H1 (cell line): ENCODE data around the gene ABHD1. TPM values are rescaled to one million over a fixed set of nuclear protein-coding genes. Genes with fewer than 3 reads are reported as not detected.
A peak's percentile ranks its signal among the peaks of the same experiment; 100 is the strongest.

ENCODE experiments used
- CTCF ChIA-PET: fragments of 300-600 bp; sonication (Branson Sonifier 250); formaldehyde crosslinking; loops from one replicate; lab custom pipeline; 2021; ENCODE audit not compliant: partially characterized antibody; lab: Charles Lee
- POLR2A ChIA-PET: fragments of 300-600 bp; sonication (Branson Sonifier 250); formaldehyde crosslinking; loops from one replicate; lab custom pipeline; 2021; ENCODE audit warnings: inconsistent platforms; ENCODE audit not compliant: partially characterized antibody; lab: Charles Lee
- DNase-seq, 2 experiments: peaks; one replicate each; pipeline versions ENCODE4 v3.0.0 to v3.0.0-alpha.2; 2010 to 2022; ENCODE audit warnings: low spot score in 2 of 2, low read depth in 1 of 2, mixed read lengths in 1 of 2
- FAIRE-seq: peaks from 2 replicates; lab custom pipeline; 2011; peaks lifted over from hg19 to GRCh38; lab: Jason Lieb, UNC
- H2AFZ ChIP-seq: 2 replicates; pipeline ENCODE4 v1.8.1; 2012; ENCODE audit warnings: low read length, inconsistent platforms
- H2AK5ac ChIP-seq: 2 replicates; pipeline ENCODE4 v1.6.1; 2013; ENCODE audit warnings: low read depth, low read length
- H2BK120ac ChIP-seq: replicated peaks from 2 replicates; pipeline ENCODE3; 2013; ENCODE audit warnings: low read depth, low read length, inconsistent platforms
- H2BK12ac ChIP-seq: 2 replicates; pipeline ENCODE4 v1.6.1; 2013; ENCODE audit warnings: low read depth, low read length
- H2BK15ac ChIP-seq: 2 replicates; pipeline ENCODE4 v1.6.1; 2013; ENCODE audit warnings: low read length
- H2BK20ac ChIP-seq: 2 replicates; pipeline ENCODE4 v1.6.1; 2013; ENCODE audit warnings: low read length
- H2BK5ac ChIP-seq: 2 replicates; pipeline ENCODE4 v1.6.1; 2013; ENCODE audit warnings: low read depth, low read length
- H3K14ac ChIP-seq: 2 replicates; pipeline ENCODE4 v1.6.1; 2013; ENCODE audit warnings: inconsistent platforms; ENCODE audit not compliant: insufficient read length
- H3K18ac ChIP-seq: 2 replicates; pipeline ENCODE4 v1.6.1; 2013; ENCODE audit warnings: low read length; ENCODE audit errors: extremely low read depth
- H3K23ac ChIP-seq: 2 replicates; pipeline ENCODE4 v1.6.1; 2013; ENCODE audit warnings: inconsistent platforms; ENCODE audit not compliant: insufficient read length
- H3K23me2 ChIP-seq: 2 replicates; pipeline ENCODE4 v1.6.1; 2013; ENCODE audit warnings: low read depth, low read length
- H3K27ac ChIP-seq: 2 replicates; pipeline ENCODE4 v1.6.1; 2011; ENCODE audit warnings: low read depth, low read length, inconsistent platforms
- H3K27me3 ChIP-seq, 4 experiments: replicated peaks in 1 of 4; 1 replicate in 1 of 4; 2 replicates in 3 of 4; pipeline versions ENCODE4 v1.6.1 to v1.8.1; 2011 to 2013; ENCODE audit warnings: low read length in 3 of 4, mild to moderate bottlenecking in 3 of 4, inconsistent platforms in 2 of 4, mixed read lengths in 2 of 4, moderate library complexity in 1 of 4; ENCODE audit not compliant: control insufficient read depth in 3 of 4, insufficient read depth in 3 of 4; ENCODE audit errors: extremely low read depth in 1 of 4
- H3K36me3 ChIP-seq, 4 experiments: 2 replicates each; pipeline versions ENCODE4 v1.6.1 to v1.8.1; 2011 to 2013; ENCODE audit warnings: mild to moderate bottlenecking in 4 of 4, low read length in 3 of 4, moderate library complexity in 2 of 4, control low read depth in 1 of 4, inconsistent platforms in 1 of 4; ENCODE audit not compliant: insufficient read depth in 4 of 4, control insufficient read depth in 2 of 4
- H3K4ac ChIP-seq: replicated peaks from 2 replicates; pipeline ENCODE3; 2013; ENCODE audit warnings: low read length, low read depth, mixed read lengths, inconsistent platforms; ENCODE audit not compliant: insufficient read length
- H3K4me1 ChIP-seq, 4 experiments: replicated peaks in 1 of 4; 1 replicate in 1 of 4; 2 replicates in 3 of 4; pipeline versions ENCODE4 v1.6.1 to v1.8.1; 2011 to 2013; ENCODE audit warnings: low read length in 3 of 4, inconsistent platforms in 2 of 4, mixed read lengths in 1 of 4; ENCODE audit not compliant: insufficient read depth in 4 of 4, control insufficient read depth in 3 of 4
- H3K4me2 ChIP-seq, 2 experiments: 2 replicates each; pipeline versions ENCODE4 v1.6.1 to v1.8.1; 2011 to 2013; ENCODE audit warnings: low read depth in 2 of 2, low read length in 2 of 2, control low read depth in 1 of 2, inconsistent platforms in 1 of 2, mild to moderate bottlenecking in 1 of 2; ENCODE audit not compliant: insufficient read depth in 1 of 2
- H3K4me3 ChIP-seq, 4 experiments: fragments of 200-600, 300-600 bp in 1 of 4; sonication (generic), shearing (Covaris generic), sonication (Bioruptor Twin) in 1 of 4; 2 replicates each; pipeline versions ENCODE4 v1.5.1 to v1.8.1; 2011 to 2016; ENCODE audit warnings: low read length in 4 of 4, low read depth in 3 of 4, control low read depth in 2 of 4, inconsistent platforms in 2 of 4, mild to moderate bottlenecking in 2 of 4, mixed read lengths in 1 of 4, moderate library complexity in 1 of 4; ENCODE audit not compliant: insufficient read depth in 2 of 4; ENCODE audit errors: extremely low read depth in 1 of 4
- H3K56ac ChIP-seq: replicated peaks from 2 replicates; pipeline ENCODE3; 2013; ENCODE audit warnings: low read depth, mild to moderate bottlenecking, mixed read lengths, low read length, inconsistent platforms; ENCODE audit not compliant: insufficient read length
- H3K79me1 ChIP-seq: 2 replicates; pipeline ENCODE4 v1.6.1; 2013; ENCODE audit warnings: low read depth, low read length, control low read depth
- H3K79me2 ChIP-seq, 2 experiments: 2 replicates each; pipeline versions ENCODE4 v1.6.1 to v1.8.1; 2012 to 2013; ENCODE audit warnings: low read length in 2 of 2, mild to moderate bottlenecking in 2 of 2, inconsistent platforms in 1 of 2; ENCODE audit not compliant: insufficient read depth in 2 of 2, control insufficient read depth in 1 of 2
- H3K9ac ChIP-seq, 4 experiments: replicated peaks in 1 of 4; 1 replicate in 1 of 4; 2 replicates in 3 of 4; pipeline versions ENCODE4 v1.6.1 to v1.8.1; 2011 to 2013; ENCODE audit warnings: low read depth in 3 of 4, low read length in 3 of 4, control low read depth in 2 of 4, mild to moderate bottlenecking in 2 of 4, moderate library complexity in 2 of 4, inconsistent platforms in 1 of 4; ENCODE audit errors: extremely low read depth in 1 of 4
- H3K9me3 ChIP-seq, 2 experiments: 2 replicates each; pipeline versions ENCODE4 v1.6.1 to v1.8.1; 2012 to 2013; ENCODE audit warnings: mild to moderate bottlenecking in 2 of 2, moderate library complexity in 2 of 2, control low read depth in 1 of 2, inconsistent platforms in 1 of 2, low read depth in 1 of 2, low read length in 1 of 2, mixed read lengths in 1 of 2; ENCODE audit not compliant: insufficient read depth in 2 of 2
- H4K20me1 ChIP-seq, 2 experiments: replicated peaks in 1 of 2; 2 replicates each; pipeline versions ENCODE3 to v1.8.1; 2011 to 2013; ENCODE audit warnings: inconsistent platforms in 2 of 2, low read length in 2 of 2, mild to moderate bottlenecking in 1 of 2; ENCODE audit not compliant: insufficient read depth in 2 of 2, control insufficient read depth in 1 of 2
- H4K5ac ChIP-seq: 2 replicates; pipeline ENCODE4 v1.6.1; 2013; ENCODE audit warnings: low read length, low read depth, mixed read lengths, inconsistent platforms; ENCODE audit not compliant: insufficient read length
- H4K8ac ChIP-seq: 2 replicates; pipeline ENCODE4 v1.8.0; 2013; ENCODE audit warnings: mild to moderate bottlenecking, moderate library complexity, low read length, inconsistent platforms; ENCODE audit not compliant: insufficient read depth; ENCODE audit errors: extremely low read depth
- H4K91ac ChIP-seq: replicated peaks from 2 replicates; pipeline ENCODE3; 2013; ENCODE audit warnings: low read length, mixed read lengths, inconsistent platforms; ENCODE audit not compliant: insufficient read length
- ASH2L ChIP-seq: fragments of 200-600, 300-600 bp; sonication (generic); IDR thresholded peaks from one replicate; pipeline ENCODE4 v1.7.1; 2017; ENCODE audit warnings: low read length
- BRCA1 ChIP-seq: IDR thresholded peaks from 2 replicates; pipeline ENCODE4 v1.6.1; 2012; ENCODE audit warnings: low read depth, low read length, improper control_type of control experiment
- EP300 ChIP-seq, 2 experiments: IDR thresholded peaks; 1 replicate in 1 of 2; 2 replicates in 1 of 2; pipeline ENCODE4 v1.6.1; 2011 to 2012; ENCODE audit warnings: low read depth in 2 of 2, low read length in 2 of 2, mild to moderate bottlenecking in 2 of 2, borderline replicate concordance in 1 of 2, inconsistent platforms in 1 of 2, moderate library complexity in 1 of 2
- GTF2F1 ChIP-seq: IDR thresholded peaks from 2 replicates; pipeline ENCODE4 v1.6.1; 2012; ENCODE audit warnings: low read depth, low read length, improper control_type of control experiment, borderline replicate concordance
- KDM1A ChIP-seq: fragments of 200-600, 300-600 bp; sonication (generic); IDR thresholded peaks from 2 replicates; pipeline ENCODE4 v1.7.1; 2016; ENCODE audit warnings: mild to moderate bottlenecking, low read length, borderline replicate concordance
- PHF8 ChIP-seq: fragments of 200-600 bp; sonication (generic); conservative IDR thresholded peaks from 2 replicates; pipeline ENCODE4 v1.7.1; 2012; ENCODE audit warnings: low read depth, mild to moderate bottlenecking, inconsistent platforms, low read length, moderate library complexity
- POLR2AphosphoS5 ChIP-seq: IDR thresholded peaks from 2 replicates; pipeline ENCODE4 v1.6.1; 2011; ENCODE audit warnings: low read depth, low read length
- SIN3A ChIP-seq, 2 experiments: IDR thresholded peaks in 1 of 2; conservative IDR thresholded peaks in 1 of 2; 2 replicates each; pipeline ENCODE4 v1.6.1; 2011 to 2012; ENCODE audit warnings: low read length in 2 of 2, improper control_type of control experiment in 1 of 2, low read depth in 1 of 2, mild to moderate bottlenecking in 1 of 2
- SIRT6 ChIP-seq: IDR thresholded peaks from one replicate; pipeline ENCODE4 v1.7.1; 2012; ENCODE audit warnings: low read length, inconsistent platforms
- SIX5 ChIP-seq: IDR thresholded peaks from 2 replicates; pipeline ENCODE4 v1.6.1; 2011; ENCODE audit warnings: mild to moderate bottlenecking, low read depth, low read length
- SRF ChIP-seq: IDR thresholded peaks from 2 replicates; pipeline ENCODE4 v1.6.1; 2011; ENCODE audit warnings: mild to moderate bottlenecking, low read depth, low read length, moderate library complexity
- USF2 ChIP-seq: IDR thresholded peaks from 2 replicates; pipeline ENCODE4 v1.6.1; 2011; ENCODE audit warnings: low read length, improper control_type of control experiment
- WGBS, 2 experiments: shearing (Covaris generic) in 1 of 2; methylation state at CpG; one replicate each; pipeline versions ENCODE4 v1.1.6 to v1.1.7; 2013 to 2015; ENCODE audit warnings: low lambda C conversion rate in 2 of 2, mixed read lengths in 2 of 2, inconsistent platforms in 1 of 2, low coverage in 1 of 2, missing lambda C conversion rate in 1 of 2; ENCODE audit not compliant: insufficient replicate concordance in 2 of 2, insufficient coverage in 1 of 2, insufficient read length in 1 of 2; ENCODE audit errors: extremely low coverage in 1 of 2, missing lambda C conversion rate in 1 of 2; 5-methylcytosine and 5-hydroxymethylcytosine counted together
- polyA plus RNA-seq, 7 experiments: library from polyadenylated mRNA; depleted of rRNA in 3 of 7; stranded (reverse) in 5 of 7; unstranded in 2 of 7; fragments of >200 nt in 5 of 7; fragments of 200-250 nt in 2 of 7; gene quantifications; 1 replicate in 5 of 7; 2 replicates in 1 of 7; 4 replicates in 1 of 7; pipeline versions ENCODE4 v1.2.1 to v1.2.3, GENCODE V29; 2011 to 2013; ENCODE audit warnings: missing spikeins in 2 of 7, mixed read lengths in 2 of 7
- total RNA-seq: library from RNA; stranded (reverse); fragmentation: NEBNext Ultra II Directional; extraction: Animal tissue kit (Norgen Biotek cat#: 25700); gene quantifications from 2 replicates; pipeline ENCODE4 v1.2.1, GENCODE V29; 2021

Gene ABHD1
- total and polyA plus RNA-seq, 2 of the 8 experiments (the other 6 are each of a cell fraction or from before 2014, with no cell fraction given), result 0.20 to 1.1 TPM

GRCh38 chr2:27155069-27155520 lies 31.5 kb downstream of the ABHD1 start:
- Histone ChIP-seq H3K4me1 (no peaks in the 10 kb centered on the region; a peak in 1 of 7 replicates), H4K8ac (no peak overlapping the region), H3K56ac (no peak overlapping the region), H3K4me2 (no peak overlapping the region), H3K79me2 (no peaks in the 10 kb centered on the region), H3K79me1 (no peaks in the 10 kb centered on the region), H3K23me2 (no peaks in the 10 kb centered on the region), H3K4ac (no peak overlapping the region), H3K9ac (no peak overlapping the region), H2BK120ac (no peak overlapping the region), H3K14ac (no peak overlapping the region), H2AK5ac (no peak overlapping the region), H3K36me3 (no peaks in the 10 kb centered on the region), H2BK20ac (no peak overlapping the region), H3K4me3 (no peak overlapping the region), H2BK15ac (no peak overlapping the region), H3K9me3 (no peaks in the 10 kb centered on the region), H3K27ac (no peak overlapping the region), H3K18ac (no peak overlapping the region; the same call in 1 of the 2 replicates), H4K20me1 (no peaks in the 10 kb centered on the region), H3K23ac (no peak overlapping the region), H2BK12ac (0 out of 2 replicates have a peak overlapping the region, but pooled peaks have one; percentile 60), H3K27me3 (no peaks in the 10 kb centered on the region), H4K5ac (no peak overlapping the region), H2BK5ac (0 out of 2 replicates have a peak overlapping the region, but pooled peaks have one; percentile 46), H4K91ac (peak overlapping the region; percentile 52), H2AFZ (no peak overlapping the region; the same call in 1 of the 2 replicates)
- CTCF ChIA-PET, result interaction anchor here (0.7 to 2.9 kb wide), 6 partner anchors 13 to 162 kb away, joined by 3 to 14 read pairs (median 4); partner anchors contain the start of gene PREB
- 87% methylated on average over 9 of the region's 9 CpGs; no CpG with 5 or more reads in 1 of the 2 experiments for WGBS, 2 experiments
- FAIRE-seq (no peak), DNase-seq (no peak)
- POLR2A ChIA-PET, result interaction anchor here (1.4 kb wide), 1 partner anchor 8 kb away, joined by 6 read pairs; no protein-coding TSS in a partner anchor
- TF ChIP-seq PHF8 (no peak), SIN3A (conservative IDR thresholded peaks at IDR 0.05 in 1 of 2, IDR thresholded peaks at IDR 0.05 in 1 of 2; ENCODE audit: low read depth in 1 of 2, low read length in 2 of 2) (no peak), USF2 (no peak), GTF2F1 (no peak), ASH2L (no peak), SIRT6 (no peak), EP300 (IDR thresholded peaks at IDR 0.05; ENCODE audit: borderline replicate concordance in 1 of 2, low read depth in 2 of 2, low read length in 2 of 2) (no peak), SRF (no peak), POLR2AphosphoS5 (no peak), BRCA1 (no peak), SIX5 (no peak), KDM1A (no peak)
